Thyroid gland (tissue), 4 donors: ENCODE measurements around the gene PGAP2. TPM values are rescaled to one million over a fixed set of nuclear protein-coding genes. Genes with fewer than 3 reads are reported as not detected.
"Not testable (repeated sequence)": the region's sequence is repeated elsewhere in the genome, so short reads cannot be mapped to it uniquely, and the experiment has no call there.

Experiments used
- DNase-seq, 2 donors: peaks; one replicate each; pipeline ENCODE4 v3.0.0-alpha.2; 2019
- H3K27ac ChIP-seq, 3 donors: fragments of 200-600 bp; sonication (generic); 1 replicate in 2 of 3; 2 replicates in 1 of 3; pipeline ENCODE4 v1.5.1; 2016 to 2019; ENCODE audit warnings: mild to moderate bottlenecking in 1 of 3, moderate library complexity in 1 of 3
- H3K27me3 ChIP-seq: fragments of 200-600 bp; sonication (generic); one replicate; pipeline ENCODE4 v1.5.1; 2019
- H3K36me3 ChIP-seq, 2 donors: fragments of 200-600 bp; sonication (generic); one replicate each; pipeline ENCODE4 v1.5.1; 2016 to 2019
- H3K4me1 ChIP-seq, 2 donors: fragments of 200-600 bp; sonication (generic); one replicate each; pipeline ENCODE4 v1.5.1; 2017 to 2019
- H3K4me3 ChIP-seq, 3 donors: fragments of 200-600 bp; sonication (generic); replicated peaks in 1 of 3; 1 replicate in 2 of 3; 2 replicates in 1 of 3; pipeline ENCODE4 v1.5.1; 2016; ENCODE audit warnings: mild to moderate bottlenecking in 1 of 3
- H3K9me3 ChIP-seq: fragments of 200-600 bp; sonication (generic); one replicate; pipeline ENCODE4 v1.5.1; 2017
- CTCF ChIP-seq, 6 experiments: fragments of 200-600 bp in 3 of 6; fragments of 450-650 bp in 3 of 6; sonication (generic) in 3 of 6; IDR thresholded peaks; one replicate each; pipeline ENCODE4 v1.5.1; 2016 to 2019; ENCODE audit warnings: antibody characterized with exemption in 6 of 6, mild to moderate bottlenecking in 2 of 6, inconsistent platforms in 1 of 6, moderate library complexity in 1 of 6
- POLR2A ChIP-seq, 2 donors: fragments of 450-650 bp; IDR thresholded peaks; one replicate each; pipeline ENCODE4 v1.6.1; 2017; ENCODE audit warnings: antibody characterized with exemption in 2 of 2, mild to moderate bottlenecking in 2 of 2, moderate library complexity in 1 of 2
- WGBS, 2 donors: methylation state at CpG; one replicate each; pipeline ENCODE4 v1.1.5; 2017; 5-methylcytosine and 5-hydroxymethylcytosine counted together
- intact Hi-C: fragments of 100-400 bp; cut with DNase I; formaldehyde crosslinking; loops from one replicate; pipeline ENCODE4 v1.15.1; 2023
- total RNA-seq, 4 donors: library from RNA; depleted of rRNA; stranded (reverse); fragments of >200 nt; gene quantifications; one replicate each; pipeline ENCODE4 v1.2.3, GENCODE V29; 2016

PGAP2 gene
- total RNA-seq, 4 donors from 2014 or later, result 24.6 to 36.5 (median 30.5) TPM

- WGBS, 2 donors, result 55% methylated on average over 4 of the region's 4 CpGs
- Histone ChIP-seq H3K4me3 (peak overlapping the region in 1 of 3 donors; percentile 4), H3K27ac (peak overlapping the region; percentile 64 to 95 (median 95)), H3K9me3 (no peaks in the 10 kb centered on the region), H3K36me3 (no peaks in the 10 kb centered on the region), H3K4me1 (peaks cover 59 to 66% of the 10 kb centered on the region in 2 donors), H3K27me3 (no peaks in the 10 kb centered on the region)
- DNase-seq, result peak; percentile 50 to 57
- intact Hi-C loops, result loop anchor here (5.0 kb wide), 1 partner anchor 88 kb away; no protein-coding TSS in a partner anchor
- TF ChIP-seq POLR2A (IDR thresholded peaks at IDR 0.05) (peak in 1 of 2 donors; percentile 21), CTCF (IDR thresholded peaks at IDR 0.05) (no peak)
These were observed 51.1 kb downstream of the PGAP2 start for GRCh38 chr11:3859373-3859881.

- intact Hi-C loops, result no loop called here
- 94 to 98% methylated on average over 2 of the region's 2 CpGs for WGBS, 2 donors
- Histone ChIP-seq H3K27me3 (no peaks in the 10 kb centered on the region), H3K4me3 (no peak overlapping the region), H3K4me1 (peaks cover 66 to 72% of the 10 kb centered on the region in 2 donors), H3K27ac (peak overlapping the region; percentile 31 to 95 (median 45)), H3K36me3 (no peaks in the 10 kb centered on the region), H3K9me3 (no peaks in the 10 kb centered on the region)
- no peak for DNase-seq
- TF ChIP-seq CTCF (IDR thresholded peaks at IDR 0.05) (no peak), POLR2A (IDR thresholded peaks at IDR 0.05) (no peak)
These were observed 52.0 kb downstream of the PGAP2 start for GRCh38 chr11:3860375-3860774.

- 77 to 78% methylated on average over 4 of the region's 4 CpGs for WGBS, 2 donors
- H3K27me3 ChIP-seq, H3K4me3 ChIP-seq, intact Hi-C loops, H3K9me3 ChIP-seq, H3K36me3 ChIP-seq, DNase-seq: not testable (repeated sequence)
- Histone ChIP-seq H3K4me1 (peaks cover 68 to 78% of the 10 kb centered on the region in 2 donors), H3K27ac (peak overlapping the region; percentile 15 to 45 (median 31))
These were observed 52.6 kb downstream of the PGAP2 start for GRCh38 chr11:3860898-3861393.

GRCh38 chr11:3861683-3862082, 53.3 kb downstream of the PGAP2 start:
- no peaks in the 10 kb centered on the region for H3K9me3 ChIP-seq
- TF ChIP-seq POLR2A (IDR thresholded peaks at IDR 0.05) (no peak), CTCF (IDR thresholded peaks at IDR 0.05) (no peak)
- H3K4me3 ChIP-seq, result no peak overlapping the region
- DNase-seq, result no peak
- peak overlapping the region in 2 of 3 donors; percentile 15 to 66 for H3K27ac ChIP-seq
- 20 to 35% methylated on average over 1 of the region's 1 CpG for WGBS, 2 donors
- intact Hi-C loops, result no loop called here
- peaks cover 64 to 85% of the 10 kb centered on the region in 2 donors for H3K4me1 ChIP-seq
- no peaks in the 10 kb centered on the region for H3K36me3 ChIP-seq
- H3K27me3 ChIP-seq, result no peaks in the 10 kb centered on the region

- 32 to 34% methylated on average over 3 of the region's 3 CpGs for WGBS, 2 donors
- no peaks in the 10 kb centered on the region for H3K9me3 ChIP-seq
- peak in 1 of 2 donors; percentile 2 for TF ChIP-seq POLR2A (IDR thresholded peaks at IDR 0.05)
- TF ChIP-seq CTCF (IDR thresholded peaks at IDR 0.05), result no peak
- H3K36me3 ChIP-seq, result no peaks in the 10 kb centered on the region
- H3K4me1 ChIP-seq, result peaks cover 53 to 69% of the 10 kb centered on the region in 2 donors
- DNase-seq, result peak; percentile 78 to 82
- peak overlapping the region; percentile 83 to 97 (median 94) for H3K27ac ChIP-seq
- intact Hi-C loops, result no loop called here
- H3K4me3 ChIP-seq, result no peak overlapping the region
- H3K27me3 ChIP-seq, result no peaks in the 10 kb centered on the region
These were observed 57.2 kb downstream of the PGAP2 start for GRCh38 chr11:3865388-3866193.
